Measurements from ENCODE around the gene RTN4IP1.

RTN4IP1 gene

DNA sequence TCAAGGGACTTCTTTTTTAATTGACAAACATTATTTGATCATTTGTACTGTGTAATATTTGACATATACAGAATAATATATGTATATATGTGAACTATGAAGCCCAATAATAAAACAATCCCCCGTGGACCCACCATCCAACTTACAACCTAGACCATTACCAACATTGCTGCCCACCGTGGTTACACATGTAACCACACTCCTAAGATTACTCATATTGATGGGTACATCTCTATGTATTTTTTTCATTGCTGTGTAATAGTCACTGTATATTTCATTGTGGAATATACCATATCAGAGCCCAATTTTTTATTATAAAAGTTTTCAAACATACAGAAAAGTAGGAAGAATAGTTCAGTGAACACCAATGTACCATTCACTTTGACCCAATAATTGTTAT lies 94.3 kb downstream of the RTN4IP1 start:
- DNase-seq (ENCODE audit: extremely low read depth, insufficient read length) = no peak
- TF ChIP-seq, protein P1, sequence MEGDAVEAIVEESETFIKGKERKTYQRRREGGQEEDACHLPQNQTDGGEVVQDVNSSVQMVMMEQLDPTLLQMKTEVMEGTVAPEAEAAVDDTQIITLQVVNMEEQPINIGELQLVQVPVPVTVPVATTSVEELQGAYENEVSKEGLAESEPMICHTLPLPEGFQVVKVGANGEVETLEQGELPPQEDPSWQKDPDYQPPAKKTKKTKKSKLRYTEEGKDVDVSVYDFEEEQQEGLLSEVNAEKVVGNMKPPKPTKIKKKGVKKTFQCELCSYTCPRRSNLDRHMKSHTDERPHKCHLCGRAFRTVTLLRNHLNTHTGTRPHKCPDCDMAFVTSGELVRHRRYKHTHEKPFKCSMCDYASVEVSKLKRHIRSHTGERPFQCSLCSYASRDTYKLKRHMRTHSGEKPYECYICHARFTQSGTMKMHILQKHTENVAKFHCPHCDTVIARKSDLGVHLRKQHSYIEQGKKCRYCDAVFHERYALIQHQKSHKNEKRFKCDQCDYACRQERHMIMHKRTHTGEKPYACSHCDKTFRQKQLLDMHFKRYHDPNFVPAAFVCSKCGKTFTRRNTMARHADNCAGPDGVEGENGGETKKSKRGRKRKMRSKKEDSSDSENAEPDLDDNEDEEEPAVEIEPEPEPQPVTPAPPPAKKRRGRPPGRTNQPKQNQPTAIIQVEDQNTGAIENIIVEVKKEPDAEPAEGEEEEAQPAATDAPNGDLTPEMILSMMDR (IDR thresholded peaks at IDR 0.05; ENCODE audit: insufficient read depth, low read length, poor library complexity, severe bottlenecking) = no peak
- Histone ChIP-seq H3K27me3 (replicated peaks; ENCODE audit: control insufficient read depth, insufficient read depth, low read length) (no peaks in the 10 kb centered on the region), H3K36me3 (ENCODE audit: control insufficient read depth, insufficient read depth, low read length) (peaks cover 20% of the 10 kb centered on the region), H3K4me3 (replicated peaks; ENCODE audit: low read depth, low read length) (no peak overlapping the region)

DNA sequence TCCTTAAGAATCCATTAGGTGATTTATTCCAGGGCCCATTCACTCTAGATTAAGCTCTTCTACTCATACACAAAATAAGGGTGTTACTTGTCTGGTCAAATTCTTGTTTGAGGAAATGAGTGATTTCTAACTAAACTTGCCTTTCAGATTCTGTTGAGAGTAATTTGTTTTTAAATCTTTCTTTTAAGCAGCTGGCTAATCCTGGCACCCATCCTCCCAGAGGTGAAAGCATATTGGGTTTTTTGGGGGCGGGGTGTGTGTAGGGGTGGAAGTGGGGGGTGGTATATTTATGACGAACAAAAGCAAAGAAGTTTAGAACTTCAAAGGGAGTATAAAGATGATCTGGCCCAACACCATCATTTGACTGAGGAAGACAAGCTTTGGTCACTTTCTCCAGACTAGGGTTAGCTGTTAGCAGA lies 94.7 kb downstream of the RTN4IP1 start:
- no peaks in the 10 kb centered on the region for H3K27me3 ChIP-seq (replicated peaks; ENCODE audit: control insufficient read depth, insufficient read depth, low read length)
- DNase-seq (ENCODE audit: extremely low read depth, insufficient read length) = no peak
- H3K36me3 ChIP-seq (ENCODE audit: control insufficient read depth, insufficient read depth, low read length) = peaks cover 20% of the 10 kb centered on the region
- TF ChIP-seq, protein P1 (IDR thresholded peaks at IDR 0.05; ENCODE audit: insufficient read depth, low read length, poor library complexity, severe bottlenecking) = no peak
- H3K4me3 ChIP-seq (replicated peaks; ENCODE audit: low read depth, low read length) = no peak overlapping the region

DNA sequence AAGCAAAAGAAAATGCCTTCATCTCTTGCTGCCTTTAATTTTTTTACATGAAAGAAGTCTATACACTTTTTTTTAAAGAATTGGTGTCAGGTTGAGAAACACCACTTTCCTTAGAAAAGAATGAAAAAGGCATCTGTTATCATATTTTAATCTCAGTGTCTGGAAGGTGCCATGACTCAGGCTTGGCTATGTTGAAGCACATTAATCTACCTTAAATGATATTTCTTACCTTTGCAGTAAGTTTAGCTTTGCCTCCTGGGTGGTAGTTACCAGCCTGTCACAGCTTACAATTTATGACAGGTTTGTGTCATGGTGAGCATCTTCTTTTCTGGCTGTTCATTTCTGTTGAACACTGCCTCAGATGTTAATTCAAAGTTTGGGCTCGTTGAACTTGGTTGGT lies 95.3 kb downstream of the RTN4IP1 start:
- no peak overlapping the region for H3K4me3 ChIP-seq (replicated peaks; ENCODE audit: low read depth, low read length)
- H3K36me3 ChIP-seq (ENCODE audit: control insufficient read depth, insufficient read depth, low read length) = peaks cover 21% of the 10 kb centered on the region
- H3K27me3 ChIP-seq (replicated peaks; ENCODE audit: control insufficient read depth, insufficient read depth, low read length) = no peaks in the 10 kb centered on the region
- DNase-seq (ENCODE audit: extremely low read depth, insufficient read length) = no peak
- TF ChIP-seq, protein P1 (IDR thresholded peaks at IDR 0.05; ENCODE audit: insufficient read depth, low read length, poor library complexity, severe bottlenecking) = no peak

DNA sequence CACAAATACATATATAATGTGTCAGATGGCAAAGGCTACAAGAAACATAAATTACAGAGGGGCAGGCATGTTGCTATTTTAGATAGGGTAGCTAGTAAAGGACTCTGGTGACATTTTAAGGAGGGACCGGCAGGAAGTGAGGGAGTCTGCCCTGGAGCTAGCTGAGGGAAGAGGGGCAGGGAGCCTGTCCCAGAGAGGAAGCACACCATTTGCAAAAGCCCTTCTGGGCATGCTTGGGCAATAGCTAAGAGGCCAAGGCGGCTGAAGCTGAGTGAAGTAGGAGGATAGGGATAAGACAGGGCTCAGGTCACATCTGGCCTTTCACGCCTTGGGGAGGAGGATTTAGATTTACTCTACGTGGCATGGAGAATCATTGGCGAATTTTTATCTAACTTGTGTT lies 96.2 kb downstream of the RTN4IP1 start:
- no peaks in the 10 kb centered on the region for H3K27me3 ChIP-seq (replicated peaks; ENCODE audit: control insufficient read depth, insufficient read depth, low read length)
- DNase-seq (ENCODE audit: extremely low read depth, insufficient read length) = no peak
- TF ChIP-seq, protein P1 (IDR thresholded peaks at IDR 0.05; ENCODE audit: insufficient read depth, low read length, poor library complexity, severe bottlenecking) = no peak
- H3K36me3 ChIP-seq (ENCODE audit: control insufficient read depth, insufficient read depth, low read length) = peaks cover 14% of the 10 kb centered on the region
- H3K4me3 ChIP-seq (replicated peaks; ENCODE audit: low read depth, low read length) = no peak overlapping the region

DNA sequence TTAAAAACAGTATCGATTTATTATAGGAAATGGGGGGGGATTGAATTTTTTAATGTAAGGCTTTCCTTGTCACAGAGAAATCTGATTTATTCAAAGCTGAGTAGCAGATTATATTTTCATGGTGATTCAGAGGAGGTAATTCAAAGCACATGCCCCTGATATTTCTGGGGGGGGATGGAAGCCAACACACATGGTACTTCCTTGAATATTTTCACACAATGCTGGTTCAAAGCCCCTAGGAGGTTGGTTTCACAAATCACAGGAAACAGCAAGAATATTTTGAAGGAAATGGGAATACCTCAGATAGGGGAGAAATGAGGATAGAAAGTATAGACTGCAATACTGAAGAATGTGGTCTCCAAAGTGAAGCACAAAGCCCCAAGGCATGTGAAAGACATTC lies 98.8 kb downstream of the RTN4IP1 start:
- Histone ChIP-seq H3K4me3 (replicated peaks; ENCODE audit: low read depth, low read length) (no peak overlapping the region), H3K36me3 (ENCODE audit: control insufficient read depth, insufficient read depth, low read length) (peaks cover 15% of the 10 kb centered on the region), H3K27me3 (replicated peaks; ENCODE audit: control insufficient read depth, insufficient read depth, low read length) (no peaks in the 10 kb centered on the region)
- no peak for DNase-seq (ENCODE audit: extremely low read depth, insufficient read length)
- TF ChIP-seq, protein P1 (IDR thresholded peaks at IDR 0.05; ENCODE audit: insufficient read depth, low read length, poor library complexity, severe bottlenecking) = no peak

DNA sequence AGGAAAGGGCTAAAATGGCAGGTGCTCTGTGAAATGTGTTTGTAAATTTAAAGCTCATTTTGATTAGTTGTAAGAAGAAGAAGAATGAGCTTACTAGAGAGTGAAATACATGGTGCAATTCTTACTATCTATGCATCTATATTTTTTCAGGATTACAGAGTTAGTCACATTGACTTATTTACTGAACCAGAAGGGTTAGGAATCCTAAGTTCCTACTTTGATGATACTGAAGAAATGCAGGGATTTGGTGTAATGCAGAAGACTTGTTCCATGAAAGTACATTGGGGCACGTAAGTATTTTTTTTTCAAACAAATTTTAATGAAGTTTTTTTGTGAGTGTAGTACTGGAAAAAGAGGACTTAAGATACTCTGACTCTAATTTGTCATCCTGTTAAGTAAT lies 99.3 kb downstream of the RTN4IP1 start:
- TF ChIP-seq, protein P1 (IDR thresholded peaks at IDR 0.05; ENCODE audit: insufficient read depth, low read length, poor library complexity, severe bottlenecking) = no peak
- no peak for DNase-seq (ENCODE audit: extremely low read depth, insufficient read length)
- Histone ChIP-seq H3K27me3 (replicated peaks; ENCODE audit: control insufficient read depth, insufficient read depth, low read length) (no peaks in the 10 kb centered on the region), H3K36me3 (ENCODE audit: control insufficient read depth, insufficient read depth, low read length) (peaks cover 15% of the 10 kb centered on the region), H3K4me3 (replicated peaks; ENCODE audit: low read depth, low read length) (no peak overlapping the region)

All from GM06990 (cell line).